GM23338 (cell line): ENCODE measurements around the gene MAOB.

Source experiments
- CREB1 ChIP-seq: fragments of 250-450 bp; sonication (Bioruptor Pico); IDR thresholded peaks from 2 replicates; pipeline ENCODE4 v1.5.0; 2020; ENCODE audit warnings: low read depth, mild to moderate bottlenecking, moderate library complexity
- EZH2 ChIP-seq: fragments of 200-600 bp; sonication (generic); IDR thresholded peaks from one replicate; pipeline ENCODE4 v1.8.0; 2017; ENCODE audit warnings: antibody characterized with exemption, mild to moderate bottlenecking, low read depth; ENCODE audit not compliant: unreplicated experiment
- JUNB ChIP-seq: IDR thresholded peaks from one replicate; pipeline ENCODE4 v1.6.1; 2016; ENCODE audit warnings: antibody characterized with exemption; ENCODE audit not compliant: unreplicated experiment
- NANOG ChIP-seq: IDR thresholded peaks from 2 replicates; pipeline ENCODE4 v1.6.1; 2016; ENCODE audit warnings: antibody characterized with exemption, borderline replicate concordance
- POLR2AphosphoS5 ChIP-seq: IDR thresholded peaks from 2 replicates; pipeline ENCODE4 v1.6.1; 2016; ENCODE audit warnings: antibody characterized with exemption, low read depth
- ZNF331 ChIP-seq: fragments of 250-450 bp; sonication (Bioruptor Pico); IDR thresholded peaks from 2 replicates; pipeline ENCODE4 v1.5.0; 2020; ENCODE audit warnings: low read depth, mild to moderate bottlenecking, moderate library complexity
- TF ChIP-seq, protein P1 (sequence below), 2 experiments: fragments of 200-600 bp in 1 of 2; sonication (generic) in 1 of 2; conservative IDR thresholded peaks; 2 replicates each; pipeline versions ENCODE4 v1.5.1 to v1.6.1; 2016 to 2017; ENCODE audit warnings: antibody characterized with exemption in 2 of 2, low read depth in 2 of 2, mild to moderate bottlenecking in 2 of 2, moderate library complexity in 1 of 2
- TF ChIP-seq, protein P2 (sequence below): IDR thresholded peaks from one replicate; pipeline ENCODE4 v1.6.1; 2018; ENCODE audit warnings: antibody characterized with exemption; ENCODE audit not compliant: unreplicated experiment

- TF ChIP-seq JUNB (no peak), POLR2AphosphoS5 (no peak), ZNF331 (CRISPR knock-in tag) (no peak), CREB1 (no peak), NANOG (no peak), EZH2 (no peak)
- TF ChIP-seq, protein P1, sequence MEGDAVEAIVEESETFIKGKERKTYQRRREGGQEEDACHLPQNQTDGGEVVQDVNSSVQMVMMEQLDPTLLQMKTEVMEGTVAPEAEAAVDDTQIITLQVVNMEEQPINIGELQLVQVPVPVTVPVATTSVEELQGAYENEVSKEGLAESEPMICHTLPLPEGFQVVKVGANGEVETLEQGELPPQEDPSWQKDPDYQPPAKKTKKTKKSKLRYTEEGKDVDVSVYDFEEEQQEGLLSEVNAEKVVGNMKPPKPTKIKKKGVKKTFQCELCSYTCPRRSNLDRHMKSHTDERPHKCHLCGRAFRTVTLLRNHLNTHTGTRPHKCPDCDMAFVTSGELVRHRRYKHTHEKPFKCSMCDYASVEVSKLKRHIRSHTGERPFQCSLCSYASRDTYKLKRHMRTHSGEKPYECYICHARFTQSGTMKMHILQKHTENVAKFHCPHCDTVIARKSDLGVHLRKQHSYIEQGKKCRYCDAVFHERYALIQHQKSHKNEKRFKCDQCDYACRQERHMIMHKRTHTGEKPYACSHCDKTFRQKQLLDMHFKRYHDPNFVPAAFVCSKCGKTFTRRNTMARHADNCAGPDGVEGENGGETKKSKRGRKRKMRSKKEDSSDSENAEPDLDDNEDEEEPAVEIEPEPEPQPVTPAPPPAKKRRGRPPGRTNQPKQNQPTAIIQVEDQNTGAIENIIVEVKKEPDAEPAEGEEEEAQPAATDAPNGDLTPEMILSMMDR (conservative IDR thresholded peaks at IDR 0.05; ENCODE audit: low read depth in 2 of 2): no peak
- TF ChIP-seq, protein P2, sequence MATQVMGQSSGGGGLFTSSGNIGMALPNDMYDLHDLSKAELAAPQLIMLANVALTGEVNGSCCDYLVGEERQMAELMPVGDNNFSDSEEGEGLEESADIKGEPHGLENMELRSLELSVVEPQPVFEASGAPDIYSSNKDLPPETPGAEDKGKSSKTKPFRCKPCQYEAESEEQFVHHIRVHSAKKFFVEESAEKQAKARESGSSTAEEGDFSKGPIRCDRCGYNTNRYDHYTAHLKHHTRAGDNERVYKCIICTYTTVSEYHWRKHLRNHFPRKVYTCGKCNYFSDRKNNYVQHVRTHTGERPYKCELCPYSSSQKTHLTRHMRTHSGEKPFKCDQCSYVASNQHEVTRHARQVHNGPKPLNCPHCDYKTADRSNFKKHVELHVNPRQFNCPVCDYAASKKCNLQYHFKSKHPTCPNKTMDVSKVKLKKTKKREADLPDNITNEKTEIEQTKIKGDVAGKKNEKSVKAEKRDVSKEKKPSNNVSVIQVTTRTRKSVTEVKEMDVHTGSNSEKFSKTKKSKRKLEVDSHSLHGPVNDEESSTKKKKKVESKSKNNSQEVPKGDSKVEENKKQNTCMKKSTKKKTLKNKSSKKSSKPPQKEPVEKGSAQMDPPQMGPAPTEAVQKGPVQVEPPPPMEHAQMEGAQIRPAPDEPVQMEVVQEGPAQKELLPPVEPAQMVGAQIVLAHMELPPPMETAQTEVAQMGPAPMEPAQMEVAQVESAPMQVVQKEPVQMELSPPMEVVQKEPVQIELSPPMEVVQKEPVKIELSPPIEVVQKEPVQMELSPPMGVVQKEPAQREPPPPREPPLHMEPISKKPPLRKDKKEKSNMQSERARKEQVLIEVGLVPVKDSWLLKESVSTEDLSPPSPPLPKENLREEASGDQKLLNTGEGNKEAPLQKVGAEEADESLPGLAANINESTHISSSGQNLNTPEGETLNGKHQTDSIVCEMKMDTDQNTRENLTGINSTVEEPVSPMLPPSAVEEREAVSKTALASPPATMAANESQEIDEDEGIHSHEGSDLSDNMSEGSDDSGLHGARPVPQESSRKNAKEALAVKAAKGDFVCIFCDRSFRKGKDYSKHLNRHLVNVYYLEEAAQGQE: no peak
These were observed 136.1 kb downstream of the MAOB start for GRCh38 chrX:43745938-43746721.
